ENCODE results near the gene F13A1. TPM values are rescaled to one million over a fixed set of nuclear protein-coding genes. Genes with fewer than 3 reads are reported as not detected.

Gene F13A1
- polyA plus RNA-seq, 1 of the 3 experiments (the other 2 are of a cell fraction): not detected

DNA sequence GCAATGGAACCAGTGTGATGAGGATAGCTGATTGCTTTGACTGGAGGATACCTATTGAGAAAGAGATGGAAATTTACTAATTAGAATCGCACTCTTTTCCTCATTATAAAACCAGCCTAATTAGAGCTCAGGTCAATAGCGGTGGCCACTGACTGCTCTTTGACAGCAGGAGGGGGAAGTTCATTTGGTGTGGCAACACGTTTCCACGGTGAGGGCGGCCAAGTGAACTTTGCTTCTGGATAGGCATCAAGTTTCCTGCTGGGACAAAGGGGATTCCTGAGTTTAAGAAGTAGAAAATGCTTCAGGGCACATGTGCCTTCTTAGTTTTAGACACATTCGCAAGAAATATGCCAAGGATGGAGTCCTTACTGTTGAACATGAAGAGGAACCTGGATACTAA lies 168.4 kb downstream of the F13A1 start:
- no peaks in the 10 kb centered on the region for H3K9me3 ChIP-seq
- CTCF ChIA-PET: no interaction called here
- no peak overlapping the region for H3K4me2 ChIP-seq

DNA sequence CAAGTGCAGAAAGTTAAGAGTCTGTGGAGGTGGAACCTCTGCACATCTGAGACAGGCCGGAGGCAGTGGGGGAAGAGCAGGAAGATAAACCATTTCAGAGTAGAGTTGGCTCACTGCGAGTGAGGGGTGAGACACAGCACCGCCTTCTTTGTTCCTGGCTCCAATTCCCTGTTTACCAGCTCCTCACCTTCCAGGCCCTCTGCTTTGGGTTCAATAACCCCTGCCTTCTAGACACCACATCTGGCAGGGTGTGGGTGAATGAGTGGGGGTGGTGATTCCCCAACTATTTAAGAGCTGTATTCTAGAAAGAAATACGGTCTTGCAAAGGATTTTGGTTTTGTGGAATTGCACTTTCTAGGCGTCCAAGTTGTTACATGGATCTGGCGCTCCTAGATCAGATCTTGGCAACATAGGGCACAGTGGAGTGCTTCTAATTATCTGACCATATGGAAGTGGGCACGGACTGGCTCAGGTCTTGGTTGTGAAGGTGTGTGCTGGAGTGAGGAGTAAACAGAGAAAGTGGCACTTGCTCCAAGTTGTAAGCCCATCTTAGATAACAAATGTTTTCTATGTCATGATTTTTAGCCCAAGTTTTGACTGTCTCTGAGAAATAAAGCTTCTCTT lies 172.2 kb downstream of the F13A1 start:
- Histone ChIP-seq H3K9me3 (no peaks in the 10 kb centered on the region), H3K27ac (ENCODE audit: low read depth in 2 of 2, low read length in 1 of 2) (no peak overlapping the region), H2AFZ (ENCODE audit: low read depth) (no peak overlapping the region), H3K4me2 (no peak overlapping the region), H3K4me3 (ENCODE audit: low read depth in 2 of 2, low read length in 1 of 2) (no peak overlapping the region), H3F3A (replicated peaks; ENCODE audit: insufficient read depth) (no peaks in the 10 kb centered on the region), H4K20me1 (ENCODE audit: insufficient read depth) (no peaks in the 10 kb centered on the region), H3K4me1 (ENCODE audit: control insufficient read depth in 1 of 2, insufficient read depth in 2 of 2, low read depth in 1 of 2, low read length in 1 of 2) (no peaks in the 10 kb centered on the region), H3K9ac (no peak overlapping the region), H3K36me3 (replicated peaks in 1 of 2; ENCODE audit: control insufficient read depth in 1 of 2, insufficient read depth in 2 of 2, low read length in 1 of 2) (no peaks in the 10 kb centered on the region), H3K9me2 (no peaks in the 10 kb centered on the region), H3K27me3 (ENCODE audit: insufficient read depth) (no peaks in the 10 kb centered on the region), H3K79me2 (ENCODE audit: insufficient read depth) (no peaks in the 10 kb centered on the region)
- DNase-seq: no peak
- 2% methylated on average over 7 of the region's 7 CpGs for WGBS (ENCODE audit: low lambda C conversion rate)
- ChIA-PET CTCF (no interaction called here), POLR2A (no interaction called here)
- no peak for TF ChIP-seq YY1 (IDR thresholded peaks at IDR 0.05; ENCODE audit: low read depth)
- TF ChIP-seq EP300 (IDR thresholded peaks at IDR 0.05; ENCODE audit: borderline replicate concordance in 1 of 2, low read depth in 1 of 2, low read length in 1 of 2): no peak
- no peak for TF ChIP-seq REST (IDR thresholded peaks at IDR 0.05; ENCODE audit: low read depth, low read length)
- TF ChIP-seq RCOR1 (IDR thresholded peaks at IDR 0.05; ENCODE audit: low read length): no peak
- TF ChIP-seq CHD2 (IDR thresholded peaks at IDR 0.05; ENCODE audit: low read length, partially characterized antibody): no peak
- TF ChIP-seq, protein P1, sequence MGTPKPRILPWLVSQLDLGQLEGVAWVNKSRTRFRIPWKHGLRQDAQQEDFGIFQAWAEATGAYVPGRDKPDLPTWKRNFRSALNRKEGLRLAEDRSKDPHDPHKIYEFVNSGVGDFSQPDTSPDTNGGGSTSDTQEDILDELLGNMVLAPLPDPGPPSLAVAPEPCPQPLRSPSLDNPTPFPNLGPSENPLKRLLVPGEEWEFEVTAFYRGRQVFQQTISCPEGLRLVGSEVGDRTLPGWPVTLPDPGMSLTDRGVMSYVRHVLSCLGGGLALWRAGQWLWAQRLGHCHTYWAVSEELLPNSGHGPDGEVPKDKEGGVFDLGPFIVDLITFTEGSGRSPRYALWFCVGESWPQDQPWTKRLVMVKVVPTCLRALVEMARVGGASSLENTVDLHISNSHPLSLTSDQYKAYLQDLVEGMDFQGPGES (IDR thresholded peaks at IDR 0.05; ENCODE audit: low read depth, low read length): no peak
- TF ChIP-seq TCF12 (IDR thresholded peaks at IDR 0.05): no peak
- TF ChIP-seq, protein P2, sequence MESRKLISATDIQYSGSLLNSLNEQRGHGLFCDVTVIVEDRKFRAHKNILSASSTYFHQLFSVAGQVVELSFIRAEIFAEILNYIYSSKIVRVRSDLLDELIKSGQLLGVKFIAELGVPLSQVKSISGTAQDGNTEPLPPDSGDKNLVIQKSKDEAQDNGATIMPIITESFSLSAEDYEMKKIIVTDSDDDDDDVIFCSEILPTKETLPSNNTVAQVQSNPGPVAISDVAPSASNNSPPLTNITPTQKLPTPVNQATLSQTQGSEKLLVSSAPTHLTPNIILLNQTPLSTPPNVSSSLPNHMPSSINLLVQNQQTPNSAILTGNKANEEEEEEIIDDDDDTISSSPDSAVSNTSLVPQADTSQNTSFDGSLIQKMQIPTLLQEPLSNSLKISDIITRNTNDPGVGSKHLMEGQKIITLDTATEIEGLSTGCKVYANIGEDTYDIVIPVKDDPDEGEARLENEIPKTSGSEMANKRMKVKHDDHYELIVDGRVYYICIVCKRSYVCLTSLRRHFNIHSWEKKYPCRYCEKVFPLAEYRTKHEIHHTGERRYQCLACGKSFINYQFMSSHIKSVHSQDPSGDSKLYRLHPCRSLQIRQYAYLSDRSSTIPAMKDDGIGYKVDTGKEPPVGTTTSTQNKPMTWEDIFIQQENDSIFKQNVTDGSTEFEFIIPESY (IDR thresholded peaks at IDR 0.05; ENCODE audit: borderline replicate concordance, low read depth): no peak
- no peak for TF ChIP-seq FOXM1 (IDR thresholded peaks at IDR 0.05; ENCODE audit: low read depth)
- no peak for TF ChIP-seq SIN3A (IDR thresholded peaks at IDR 0.05; ENCODE audit: borderline replicate concordance, low read depth, low read length)

More for the DNA sequence above, 168.4 kb downstream of the F13A1 start:
- H3F3A ChIP-seq (replicated peaks; ENCODE audit: insufficient read depth): no peaks in the 10 kb centered on the region
- no peaks in the 10 kb centered on the region for H3K9me2 ChIP-seq
- WGBS (ENCODE audit: low lambda C conversion rate): 8% methylated on average over 6 of the region's 6 CpGs
- H2AFZ ChIP-seq (ENCODE audit: low read depth): no peak overlapping the region
- H4K20me1 ChIP-seq (ENCODE audit: insufficient read depth): no peaks in the 10 kb centered on the region
- H3K4me1 ChIP-seq (ENCODE audit: control insufficient read depth in 1 of 2, insufficient read depth in 2 of 2, low read depth in 1 of 2, low read length in 1 of 2): no peaks in the 10 kb centered on the region
- POLR2A ChIA-PET: no interaction called here
- no peak overlapping the region for H3K9ac ChIP-seq
- H3K79me2 ChIP-seq (ENCODE audit: insufficient read depth): no peaks in the 10 kb centered on the region
- TF ChIP-seq, protein P3, sequence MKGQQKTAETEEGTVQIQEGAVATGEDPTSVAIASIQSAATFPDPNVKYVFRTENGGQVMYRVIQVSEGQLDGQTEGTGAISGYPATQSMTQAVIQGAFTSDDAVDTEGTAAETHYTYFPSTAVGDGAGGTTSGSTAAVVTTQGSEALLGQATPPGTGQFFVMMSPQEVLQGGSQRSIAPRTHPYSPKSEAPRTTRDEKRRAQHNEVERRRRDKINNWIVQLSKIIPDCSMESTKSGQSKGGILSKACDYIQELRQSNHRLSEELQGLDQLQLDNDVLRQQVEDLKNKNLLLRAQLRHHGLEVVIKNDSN (IDR thresholded peaks at IDR 0.05; ENCODE audit: borderline replicate concordance, low read depth): no peak
- no peak for TF ChIP-seq SIN3A (IDR thresholded peaks at IDR 0.05; ENCODE audit: borderline replicate concordance, low read depth, low read length)
- TF ChIP-seq MEF2A (IDR thresholded peaks at IDR 0.05; ENCODE audit: borderline replicate concordance, low read depth): no peak
- no peak for TF ChIP-seq FOXM1 (IDR thresholded peaks at IDR 0.05; ENCODE audit: low read depth)
- no peak for TF ChIP-seq CHD2 (IDR thresholded peaks at IDR 0.05; ENCODE audit: low read length, partially characterized antibody)
- no peak for TF ChIP-seq ELF1 (IDR thresholded peaks at IDR 0.05)
- no peak for TF ChIP-seq POLR2AphosphoS5 (IDR thresholded peaks at IDR 0.05; ENCODE audit: low read depth, low read length)
- TF ChIP-seq FOXJ3 (CRISPR knock-in tag; IDR thresholded peaks at IDR 0.05): no peak
- no peak for TF ChIP-seq GABPA (IDR thresholded peaks at IDR 0.05; ENCODE audit: low read depth)
- no peak for TF ChIP-seq GATA2 (CRISPR knock-in tag; IDR thresholded peaks at IDR 0.05)
- TF ChIP-seq, protein P2 (IDR thresholded peaks at IDR 0.05; ENCODE audit: borderline replicate concordance, low read depth): no peak
- no peak for DNase-seq
- no peak overlapping the region for H3K4me3 ChIP-seq (ENCODE audit: low read depth in 2 of 2, low read length in 1 of 2)
- H3K27me3 ChIP-seq (ENCODE audit: insufficient read depth): no peaks in the 10 kb centered on the region
- H3K36me3 ChIP-seq (replicated peaks in 1 of 2; ENCODE audit: control insufficient read depth in 1 of 2, insufficient read depth in 2 of 2, low read length in 1 of 2): no peaks in the 10 kb centered on the region
- H3K27ac ChIP-seq (ENCODE audit: low read depth in 2 of 2, low read length in 1 of 2): no peak overlapping the region

All from SK-N-SH (cell line).